Ishikawa (cell line): ENCODE measurements around the gene NOTCH1.

Experiments used
- CEBPB ChIP-seq: IDR thresholded peaks from 2 replicates; pipeline ENCODE4 v1.6.1; 2012
- CREB1 ChIP-seq: IDR thresholded peaks from 2 replicates; pipeline ENCODE4 v1.6.1; 2012; ENCODE audit warnings: low read depth
- EGR1 ChIP-seq: IDR thresholded peaks from 2 replicates; pipeline ENCODE4 v1.6.1; 2012
- EP300 ChIP-seq: IDR thresholded peaks from 2 replicates; pipeline ENCODE4 v1.6.1; 2012; ENCODE audit warnings: borderline replicate concordance
- FOXM1 ChIP-seq: IDR thresholded peaks from 2 replicates; pipeline ENCODE4 v1.6.1; 2012; ENCODE audit warnings: low read depth, borderline replicate concordance
- NFIC ChIP-seq: IDR thresholded peaks from 2 replicates; pipeline ENCODE4 v1.6.1; 2012
- RAD21 ChIP-seq: IDR thresholded peaks from 2 replicates; pipeline ENCODE4 v1.6.1; 2012; ENCODE audit warnings: low read depth
- TAF1 ChIP-seq: IDR thresholded peaks from 2 replicates; pipeline ENCODE4 v1.6.1; 2012; ENCODE audit warnings: low read depth, mild to moderate bottlenecking
- TCF12 ChIP-seq: IDR thresholded peaks from 2 replicates; pipeline ENCODE4 v1.6.1; 2012; ENCODE audit warnings: low read depth
- TEAD4 ChIP-seq: IDR thresholded peaks from 2 replicates; pipeline ENCODE4 v1.6.1; 2012
- YY1 ChIP-seq: IDR thresholded peaks from 2 replicates; pipeline ENCODE4 v1.6.1; 2012; ENCODE audit warnings: low read depth
- ZBTB7A ChIP-seq: IDR thresholded peaks from 2 replicates; pipeline ENCODE4 v1.6.1; 2012; ENCODE audit warnings: low read depth
- TF ChIP-seq, protein P1 (sequence below): IDR thresholded peaks from 2 replicates; pipeline ENCODE4 v1.6.1; 2012; ENCODE audit warnings: low read depth, mild to moderate bottlenecking
- TF ChIP-seq, protein P2 (sequence below): IDR thresholded peaks from 2 replicates; pipeline ENCODE4 v1.6.1; 2012
- TF ChIP-seq, protein P3 (sequence below): IDR thresholded peaks from 2 replicates; pipeline ENCODE4 v1.6.1; 2012

Gene NOTCH1

DNA sequence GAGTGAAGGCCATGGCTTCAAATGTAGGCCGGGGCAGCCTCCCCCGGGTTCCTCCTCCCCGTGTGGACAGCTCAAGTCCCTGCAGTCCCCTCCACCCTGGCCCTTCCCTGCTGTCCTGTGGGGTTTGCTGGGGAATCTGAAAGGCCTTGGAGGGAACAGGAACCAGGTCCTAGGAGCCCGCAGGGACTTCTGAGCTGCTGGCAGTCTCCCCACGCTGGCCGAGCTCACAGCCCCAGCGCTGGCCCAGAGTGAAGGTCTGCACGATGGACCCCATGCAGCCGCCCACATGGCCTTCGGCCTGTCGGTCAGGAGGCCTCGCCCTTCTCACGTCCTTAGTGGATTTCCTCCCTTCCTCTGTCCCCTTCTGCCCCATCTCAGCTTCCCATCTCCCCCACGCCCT is 25.7 kb upstream of the NOTCH1 start:
- TF ChIP-seq NFIC (no peak), EP300 (no peak), TCF12 (no peak), ZBTB7A (no peak), EGR1 (no peak), FOXM1 (no peak), YY1 (no peak), RAD21 (no peak), TEAD4 (no peak), TAF1 (no peak), CEBPB (no peak), CREB1 (no peak)
- TF ChIP-seq, protein P1, sequence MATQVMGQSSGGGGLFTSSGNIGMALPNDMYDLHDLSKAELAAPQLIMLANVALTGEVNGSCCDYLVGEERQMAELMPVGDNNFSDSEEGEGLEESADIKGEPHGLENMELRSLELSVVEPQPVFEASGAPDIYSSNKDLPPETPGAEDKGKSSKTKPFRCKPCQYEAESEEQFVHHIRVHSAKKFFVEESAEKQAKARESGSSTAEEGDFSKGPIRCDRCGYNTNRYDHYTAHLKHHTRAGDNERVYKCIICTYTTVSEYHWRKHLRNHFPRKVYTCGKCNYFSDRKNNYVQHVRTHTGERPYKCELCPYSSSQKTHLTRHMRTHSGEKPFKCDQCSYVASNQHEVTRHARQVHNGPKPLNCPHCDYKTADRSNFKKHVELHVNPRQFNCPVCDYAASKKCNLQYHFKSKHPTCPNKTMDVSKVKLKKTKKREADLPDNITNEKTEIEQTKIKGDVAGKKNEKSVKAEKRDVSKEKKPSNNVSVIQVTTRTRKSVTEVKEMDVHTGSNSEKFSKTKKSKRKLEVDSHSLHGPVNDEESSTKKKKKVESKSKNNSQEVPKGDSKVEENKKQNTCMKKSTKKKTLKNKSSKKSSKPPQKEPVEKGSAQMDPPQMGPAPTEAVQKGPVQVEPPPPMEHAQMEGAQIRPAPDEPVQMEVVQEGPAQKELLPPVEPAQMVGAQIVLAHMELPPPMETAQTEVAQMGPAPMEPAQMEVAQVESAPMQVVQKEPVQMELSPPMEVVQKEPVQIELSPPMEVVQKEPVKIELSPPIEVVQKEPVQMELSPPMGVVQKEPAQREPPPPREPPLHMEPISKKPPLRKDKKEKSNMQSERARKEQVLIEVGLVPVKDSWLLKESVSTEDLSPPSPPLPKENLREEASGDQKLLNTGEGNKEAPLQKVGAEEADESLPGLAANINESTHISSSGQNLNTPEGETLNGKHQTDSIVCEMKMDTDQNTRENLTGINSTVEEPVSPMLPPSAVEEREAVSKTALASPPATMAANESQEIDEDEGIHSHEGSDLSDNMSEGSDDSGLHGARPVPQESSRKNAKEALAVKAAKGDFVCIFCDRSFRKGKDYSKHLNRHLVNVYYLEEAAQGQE: no peak
- TF ChIP-seq, protein P2, sequence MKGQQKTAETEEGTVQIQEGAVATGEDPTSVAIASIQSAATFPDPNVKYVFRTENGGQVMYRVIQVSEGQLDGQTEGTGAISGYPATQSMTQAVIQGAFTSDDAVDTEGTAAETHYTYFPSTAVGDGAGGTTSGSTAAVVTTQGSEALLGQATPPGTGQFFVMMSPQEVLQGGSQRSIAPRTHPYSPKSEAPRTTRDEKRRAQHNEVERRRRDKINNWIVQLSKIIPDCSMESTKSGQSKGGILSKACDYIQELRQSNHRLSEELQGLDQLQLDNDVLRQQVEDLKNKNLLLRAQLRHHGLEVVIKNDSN: no peak
- TF ChIP-seq, protein P3, sequence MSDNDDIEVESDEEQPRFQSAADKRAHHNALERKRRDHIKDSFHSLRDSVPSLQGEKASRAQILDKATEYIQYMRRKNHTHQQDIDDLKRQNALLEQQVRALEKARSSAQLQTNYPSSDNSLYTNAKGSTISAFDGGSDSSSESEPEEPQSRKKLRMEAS: no peak

DNA sequence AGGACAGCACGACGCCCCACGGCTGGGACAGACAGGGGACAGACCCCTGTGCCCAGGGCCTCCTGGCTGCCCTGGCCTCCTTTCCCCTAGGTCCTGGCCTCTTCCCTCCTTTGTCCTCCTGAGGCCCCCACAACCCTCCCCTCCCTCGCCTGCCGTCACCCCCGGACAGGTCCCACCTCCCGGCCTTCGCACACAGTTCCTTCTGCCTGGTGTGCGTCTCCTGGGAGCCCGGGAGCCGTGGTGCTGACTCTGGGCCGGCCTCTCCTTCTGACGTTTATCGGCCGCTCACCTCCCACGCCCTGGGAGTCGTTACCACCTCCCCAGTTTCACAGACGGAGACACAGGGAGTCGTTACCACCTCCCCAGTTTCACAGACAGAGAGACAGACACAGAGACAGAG is 25.1 kb upstream of the NOTCH1 start:
- TF ChIP-seq TAF1 (no peak), RAD21 (no peak), YY1 (no peak)

DNA sequence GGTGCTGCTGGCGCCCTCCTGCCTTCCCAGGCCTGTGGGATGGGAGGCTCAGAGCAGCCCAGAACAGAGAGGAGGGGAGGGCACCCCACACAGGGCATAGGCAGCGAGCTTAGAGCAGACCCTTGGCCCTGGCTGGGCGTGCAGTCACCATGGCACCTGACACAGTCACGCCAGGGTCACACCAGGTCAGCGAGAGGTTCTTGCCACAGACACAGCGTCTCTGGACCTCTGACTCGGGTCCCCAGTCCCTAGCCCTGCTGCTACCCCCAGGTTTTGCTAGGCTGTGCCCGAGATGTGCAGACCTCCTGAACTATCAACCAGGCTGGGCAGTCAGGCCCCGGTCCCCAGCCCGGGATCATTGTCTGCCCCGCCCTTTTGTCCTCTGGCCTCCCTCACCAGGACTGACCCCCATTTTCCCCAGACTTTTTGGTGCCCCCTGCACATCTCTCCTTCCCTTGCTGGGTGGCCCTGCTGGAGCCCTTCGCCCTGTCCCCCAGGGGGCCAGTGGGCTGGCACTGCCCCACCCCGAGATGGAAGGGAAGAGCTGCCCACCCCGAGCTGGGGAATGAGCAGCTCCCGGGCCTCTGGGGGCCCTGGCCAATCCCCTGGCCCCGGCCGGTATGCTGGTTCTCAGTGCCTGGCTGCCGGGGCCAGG is 24.5 kb upstream of the NOTCH1 start:
- TF ChIP-seq TCF12 (no peak), TEAD4 (no peak), FOXM1 (no peak), EGR1 (no peak), YY1 (no peak)
- TF ChIP-seq, protein P1: no peak

DNA sequence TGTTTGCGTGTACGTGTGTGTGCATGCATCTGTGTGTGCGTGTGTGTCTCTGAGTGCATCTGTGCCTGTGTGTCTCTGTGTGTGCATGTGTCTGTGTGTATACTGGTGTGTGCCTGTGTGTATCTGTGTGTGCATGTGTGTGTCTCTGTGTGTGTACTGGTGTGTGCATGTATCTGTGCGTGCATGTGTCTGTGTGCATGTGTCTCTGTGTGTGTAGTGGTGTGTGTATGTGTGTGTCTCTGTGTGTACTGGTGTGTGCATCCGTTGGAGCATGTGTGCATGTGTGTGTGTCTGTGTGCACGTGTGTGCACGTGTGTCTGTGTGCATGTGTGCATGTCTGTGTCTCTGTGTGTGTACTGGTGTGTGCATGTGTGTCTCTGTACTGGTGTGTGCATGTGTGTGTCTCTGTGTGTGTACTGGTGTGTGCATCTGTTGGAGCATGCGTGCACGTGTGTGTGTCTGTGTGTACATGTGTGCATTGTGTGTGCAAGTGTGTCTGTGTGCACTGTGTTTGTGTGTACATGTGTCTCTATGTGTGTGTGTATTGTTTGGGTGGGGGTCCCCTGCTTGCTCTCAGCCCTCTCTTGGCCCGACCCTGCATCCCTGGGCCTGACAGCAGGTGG is 23.8 kb upstream of the NOTCH1 start:
- no peak for TF ChIP-seq TCF12
- no peak for TF ChIP-seq TEAD4
- no peak for TF ChIP-seq EGR1
- TF ChIP-seq, protein P2: no peak
- no peak for TF ChIP-seq FOXM1
- TF ChIP-seq CEBPB: no peak
- no peak for TF ChIP-seq CREB1
- TF ChIP-seq, protein P1: no peak
- TF ChIP-seq TAF1: no peak
- TF ChIP-seq ZBTB7A: no peak
- TF ChIP-seq EP300: no peak
- TF ChIP-seq RAD21: no peak
- TF ChIP-seq, protein P3: no peak
- TF ChIP-seq YY1: no peak
